Fibroblast of the conjunctiva (primary cell): ENCODE measurements around the gene KIAA0513.

ENCODE experiments used
- DNase-seq: peaks from one replicate; pipeline ENCODE4 v3.0.0-alpha.2; 2010; ENCODE audit warnings: low read depth

KIAA0513 gene

DNA sequence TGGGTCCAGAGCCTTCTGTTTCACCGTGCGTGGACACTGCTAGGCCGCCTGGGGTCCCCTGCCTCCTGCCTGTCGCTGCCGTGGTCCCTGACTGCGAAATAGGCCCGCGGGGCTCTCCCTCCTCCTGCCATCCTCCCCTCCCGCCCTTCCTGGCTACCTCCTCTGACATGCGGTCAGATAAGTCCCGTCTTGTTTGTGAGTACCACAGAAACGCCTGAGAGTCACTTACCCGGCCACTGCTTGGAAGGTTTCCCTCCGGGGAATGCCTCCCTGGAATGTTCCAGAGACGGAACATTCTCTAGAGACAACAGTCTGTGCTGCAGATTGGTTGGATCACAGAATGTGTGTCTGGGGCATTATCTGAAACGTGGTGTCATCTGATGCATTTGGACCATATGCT lies 61.9 kb downstream of the KIAA0513 start:
- DNase-seq = no peak

DNA sequence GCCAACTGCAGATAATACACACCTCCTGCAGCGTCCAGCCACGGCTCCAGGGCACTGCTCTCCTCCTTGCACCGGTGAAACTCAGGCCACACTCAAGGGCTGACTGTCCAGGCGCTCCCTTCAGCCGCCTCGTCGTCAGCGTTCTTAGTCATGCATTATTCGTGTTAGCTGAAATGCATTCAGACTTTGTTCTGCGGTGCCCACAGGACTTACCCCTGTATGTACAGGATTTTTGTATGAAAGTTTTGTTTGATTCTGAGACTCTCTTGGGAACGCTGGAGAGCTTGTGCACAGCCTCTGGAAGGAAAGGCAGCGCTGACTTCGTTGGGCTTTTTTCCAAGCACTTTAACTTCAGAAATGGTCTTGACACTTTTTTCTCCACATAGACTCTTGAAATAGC lies 62.6 kb downstream of the KIAA0513 start:
- no peak for DNase-seq

DNA sequence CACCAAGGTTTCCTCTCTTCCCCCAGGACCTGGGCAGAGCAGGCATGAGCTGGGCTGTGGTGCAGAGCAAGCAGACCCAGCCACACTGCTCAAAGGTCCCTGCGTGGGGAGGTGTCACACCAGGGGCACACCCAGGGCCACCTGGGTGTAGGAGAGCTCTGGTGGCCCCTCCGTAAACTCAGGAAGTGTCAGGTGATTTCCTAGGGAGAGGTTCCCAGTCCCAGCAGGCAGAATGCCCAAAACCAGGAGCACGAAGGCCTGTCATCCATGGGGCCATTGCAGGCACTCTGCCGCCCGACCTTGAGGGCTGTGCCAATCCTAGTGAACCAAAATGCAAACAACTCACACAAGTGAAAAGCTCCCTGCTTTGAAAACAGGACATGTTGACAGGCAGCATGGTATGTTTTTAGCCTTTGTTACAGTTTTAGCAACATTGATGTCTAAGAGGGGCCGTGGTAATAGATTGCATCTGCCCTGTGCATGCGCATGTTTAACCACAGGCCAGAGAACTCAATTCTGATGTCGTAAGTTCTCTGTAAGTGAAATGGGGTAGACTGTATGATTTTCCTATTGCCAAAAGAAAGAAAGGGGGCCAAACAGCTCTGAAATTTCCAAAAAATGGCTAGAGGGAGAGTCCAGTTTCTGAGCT lies 63.4 kb downstream of the KIAA0513 start:
- DNase-seq = no peak

- DNase-seq = no peak
Observed at GRCh38 chr16:85091522-85091910, 63.9 kb downstream of the KIAA0513 start.

- DNase-seq = no peak
Observed at GRCh38 chr16:85092309-85092708, 64.7 kb downstream of the KIAA0513 start.

DNA sequence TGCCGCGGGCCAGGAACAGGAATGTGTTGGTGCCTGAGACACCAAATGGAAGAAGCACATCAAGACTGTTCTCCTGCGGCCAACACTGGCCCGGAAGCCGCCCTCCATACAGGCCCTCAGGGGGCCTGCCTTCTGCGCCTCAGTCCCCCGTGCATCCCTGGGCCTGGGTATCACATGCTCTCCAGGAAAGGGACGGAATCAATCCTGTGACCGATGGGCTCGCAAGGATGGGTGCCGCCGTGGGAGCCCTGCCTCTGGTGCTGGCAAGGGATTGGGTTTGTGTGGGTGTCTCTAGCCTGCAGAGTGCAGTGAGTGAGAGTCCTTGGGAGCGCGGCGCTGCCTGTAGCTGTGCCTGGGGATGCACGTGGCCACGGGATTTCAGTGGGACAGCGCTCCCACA lies 65.3 kb downstream of the KIAA0513 start:
- no peak for DNase-seq

DNA sequence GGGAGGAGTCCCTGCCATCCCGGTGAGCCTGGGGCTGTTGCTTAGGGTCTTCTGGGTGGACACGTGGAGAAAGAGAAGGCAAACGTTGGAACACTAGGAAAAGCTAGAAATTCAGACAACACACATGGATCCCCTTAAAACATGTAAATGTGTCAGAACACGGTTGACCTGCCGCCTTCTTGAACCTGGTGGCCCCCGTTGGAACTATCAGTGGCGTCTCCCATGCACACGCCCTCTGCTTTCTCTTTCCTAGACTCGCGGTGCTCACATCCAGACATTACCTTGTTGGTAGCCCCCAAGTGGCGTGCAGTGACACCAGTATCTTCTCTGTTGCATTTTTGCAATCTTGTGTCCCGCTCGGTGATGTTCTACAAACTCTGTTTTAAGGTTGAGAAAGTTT lies 66.1 kb downstream of the KIAA0513 start:
- DNase-seq = no peak

- no peak for DNase-seq
Observed at GRCh38 chr16:85094176-85094805, 66.7 kb downstream of the KIAA0513 start.

GRCh38 chr16:85094812-85095211 lies 67.2 kb downstream of the KIAA0513 start:
- DNase-seq = no peak

GRCh38 chr16:85096921-85097320 lies 69.3 kb downstream of the KIAA0513 start:
- no peak for DNase-seq

GRCh38 chr16:85098565-85098964 lies 71.0 kb downstream of the KIAA0513 start:
- no peak for DNase-seq

DNA sequence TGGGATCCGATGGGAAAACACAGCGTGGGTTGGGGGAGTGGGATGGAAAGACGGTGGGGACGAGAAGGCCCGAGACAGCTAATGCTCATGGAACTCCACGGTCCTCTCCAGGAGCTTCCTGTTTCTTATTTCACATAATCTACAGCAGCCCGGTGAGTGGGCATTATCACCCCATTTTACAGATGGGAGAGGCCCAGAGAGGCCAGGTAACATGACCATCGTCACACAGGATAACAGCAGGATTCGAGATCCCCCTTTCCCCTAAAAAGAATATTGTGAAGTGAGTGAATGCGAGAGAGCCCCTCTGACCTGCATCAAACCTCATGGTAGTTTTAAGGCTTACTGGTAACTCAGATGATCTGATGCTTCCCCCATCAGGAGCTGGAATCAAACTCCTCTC lies 72.7 kb downstream of the KIAA0513 start:
- no peak for DNase-seq

GRCh38 chr16:85101956-85102630 lies 74.5 kb downstream of the KIAA0513 start:
- no peak for DNase-seq

DNA sequence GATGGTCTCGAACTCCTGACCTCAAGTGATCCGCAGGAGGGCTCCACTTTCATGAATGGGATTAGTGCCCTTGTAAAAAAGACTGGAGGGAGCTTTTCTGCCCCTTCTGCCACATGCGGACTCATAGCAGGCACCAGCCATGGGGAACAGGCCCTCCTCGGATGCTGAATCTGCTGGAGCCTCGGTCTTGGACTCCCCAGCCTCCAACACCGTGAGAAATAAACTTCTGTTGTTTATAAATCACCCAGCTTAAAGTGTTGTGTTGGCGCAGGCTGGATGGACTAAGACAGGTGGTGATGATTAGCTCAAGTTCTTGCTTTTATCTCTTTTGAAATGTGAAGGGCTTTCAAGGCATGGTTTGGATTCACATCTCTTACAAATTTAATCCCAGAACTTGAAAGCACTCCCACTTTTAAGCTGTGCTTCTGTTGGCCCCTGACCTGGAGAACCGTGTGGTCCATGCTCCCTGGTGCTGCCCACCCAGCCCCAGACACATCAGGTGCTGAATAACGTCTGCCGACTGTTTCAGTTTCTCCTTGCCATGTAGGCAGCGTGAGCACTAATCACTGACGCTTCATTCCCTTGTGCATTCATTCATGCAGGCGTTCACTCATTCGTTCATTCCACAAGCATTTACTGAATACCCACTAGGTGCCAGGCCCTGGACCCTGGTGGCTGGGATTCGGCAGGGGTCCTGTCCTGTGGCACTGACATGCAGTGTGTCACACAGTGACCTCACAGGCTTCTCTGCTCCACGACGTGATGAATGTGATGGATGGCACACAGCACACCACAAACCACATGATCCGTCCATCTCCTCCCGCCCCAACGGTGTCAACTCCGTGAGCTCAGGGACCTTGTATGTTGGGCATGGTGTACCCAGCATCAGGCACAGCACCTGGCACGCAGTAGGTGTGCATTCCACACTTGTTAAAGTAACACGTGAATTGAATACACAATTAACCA lies 75.8 kb downstream of the KIAA0513 start:
- DNase-seq = no peak

- DNase-seq = no peak
Observed at GRCh38 chr16:85104147-85104546, 76.6 kb downstream of the KIAA0513 start.

GRCh38 chr16:85104821-85105391 lies 77.3 kb downstream of the KIAA0513 start:
- DNase-seq = no peak

DNA sequence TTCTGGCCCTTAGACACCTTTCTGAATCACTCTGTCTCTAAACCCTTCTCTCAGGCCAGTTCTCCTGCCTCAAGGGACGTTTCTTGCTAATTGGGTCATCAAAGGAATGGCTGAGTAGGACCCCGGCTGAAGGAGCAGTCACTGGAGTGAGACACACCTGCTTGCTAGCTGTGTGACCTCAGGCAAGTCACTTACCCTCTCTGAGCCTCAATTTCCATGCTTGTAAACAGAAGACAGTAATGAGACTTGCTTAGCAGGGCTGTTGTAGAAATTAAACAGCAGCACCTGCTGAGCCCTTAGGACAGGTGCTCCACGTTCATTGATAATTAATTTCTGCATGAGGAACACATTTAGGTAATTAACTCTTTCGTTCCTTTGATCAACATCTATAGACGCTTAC lies 77.9 kb downstream of the KIAA0513 start:
- DNase-seq = no peak

DNA sequence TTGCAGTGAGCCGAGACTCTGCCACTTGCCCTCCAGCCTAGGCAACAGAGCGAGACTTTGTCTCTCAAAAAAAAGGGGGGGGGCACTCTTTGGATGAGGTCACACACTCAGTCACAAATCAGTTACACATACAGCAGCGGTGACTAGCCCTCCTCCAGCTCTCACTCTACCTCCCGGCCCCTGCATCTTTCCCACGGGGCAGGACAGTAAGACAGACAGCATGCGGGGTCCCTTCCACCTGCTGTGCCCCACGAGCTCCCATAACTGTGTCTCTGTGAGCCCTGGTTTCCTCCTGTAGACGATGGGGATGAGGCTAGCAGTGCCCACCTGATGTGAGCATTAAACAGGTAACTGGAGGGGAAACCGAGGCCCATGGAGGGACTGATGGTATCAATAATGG lies 79.5 kb downstream of the KIAA0513 start:
- no peak for DNase-seq

GRCh38 chr16:85107532-85107931 lies 79.9 kb downstream of the KIAA0513 start:
- no peak for DNase-seq

DNA sequence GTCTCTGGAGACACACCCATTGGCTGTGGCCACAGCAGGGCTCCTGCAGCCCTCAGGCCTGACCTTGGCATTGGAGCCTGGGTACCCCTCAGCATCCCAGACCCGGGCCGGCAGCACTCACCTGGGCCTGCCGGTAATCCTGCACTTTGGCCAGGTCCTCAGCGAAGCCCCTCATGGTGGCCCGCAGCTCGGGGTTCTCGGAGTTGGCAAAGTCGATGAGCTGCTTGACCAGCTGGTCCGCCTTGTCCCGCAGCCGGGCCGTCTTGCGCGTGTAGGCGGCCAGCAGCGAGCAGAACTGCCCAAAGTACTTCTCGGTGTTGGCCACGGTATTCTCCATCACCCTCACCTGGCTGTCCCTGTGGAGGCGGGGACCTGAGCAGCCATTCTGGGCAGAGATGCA lies 82.5 kb downstream of the KIAA0513 start:
- no peak for DNase-seq

- no peak for DNase-seq
Observed at GRCh38 chr16:85111184-85111583, 83.6 kb downstream of the KIAA0513 start.

- DNase-seq = no peak
Observed at GRCh38 chr16:85112364-85112763, 84.8 kb downstream of the KIAA0513 start, which contains the start of gene CIBAR2. Gene CIBAR2, minus strand, starts transcription at chr16:85112472. Its CDS starts 120 bp downstream, at chr16:85112352.
